ENCODE data around the gene POLQ.
"Not testable (repeated sequence)": the region's sequence is repeated elsewhere in the genome, so short reads cannot be mapped to it uniquely, and the experiment has no call there.

Gene POLQ

GRCh38 chr3:121545574-121546455 lies at the start of gene POLQ:
Gene POLQ, minus strand, starts transcription at chr3:121545988. Its CDS starts 111 bp downstream, at chr3:121545877.
- peak; percentile 86 to 89 for DNase-seq

- no peak for DNase-seq
Measured at GRCh38 chr3:121594850-121595249, 49.1 kb upstream of the POLQ start.

DNA sequence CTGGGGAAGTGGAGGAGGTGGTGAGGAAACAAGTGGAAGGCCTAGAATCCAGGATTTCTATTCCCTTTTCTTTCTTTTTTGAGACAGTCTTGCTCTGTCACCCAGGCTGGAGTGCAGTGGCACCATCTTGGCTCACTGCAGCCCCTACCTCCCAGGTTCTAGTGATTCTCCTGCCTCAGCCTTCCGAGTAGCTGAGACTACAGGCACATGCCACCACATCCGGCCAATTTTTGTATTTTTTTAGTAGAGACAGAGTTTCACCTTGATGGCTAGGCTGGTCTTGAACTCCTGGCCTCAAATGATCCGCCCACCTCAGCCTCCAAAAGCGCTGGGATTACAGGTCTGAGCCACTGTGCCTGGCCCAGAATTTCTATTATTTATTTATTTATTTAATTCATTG lies 48.0 kb upstream of the POLQ start:
- DNase-seq: not testable (repeated sequence)

GRCh38 chr3:121592856-121593702 lies 47.3 kb upstream of the POLQ start, which contains the start of gene FBXO40:
Gene FBXO40, plus strand, starts transcription at chr3:121593379. Its CDS starts 27,197 bp downstream, at chr3:121620576.
- no peak for DNase-seq

GRCh38 chr3:121584418-121584817 lies 38.6 kb upstream of the POLQ start:
- DNase-seq: no peak

GRCh38 chr3:121581691-121582090 lies 35.9 kb upstream of the POLQ start:
- no peak for DNase-seq

GRCh38 chr3:121574449-121574848 lies 28.7 kb upstream of the POLQ start:
- DNase-seq: no peak

- no peak for DNase-seq
Measured at GRCh38 chr3:121567649-121568048, 21.9 kb upstream of the POLQ start, which contains the start of gene ARGFX. Gene ARGFX, plus strand, starts transcription at chr3:121567949. Its CDS starts 2,765 bp downstream, at chr3:121570714.

DNA sequence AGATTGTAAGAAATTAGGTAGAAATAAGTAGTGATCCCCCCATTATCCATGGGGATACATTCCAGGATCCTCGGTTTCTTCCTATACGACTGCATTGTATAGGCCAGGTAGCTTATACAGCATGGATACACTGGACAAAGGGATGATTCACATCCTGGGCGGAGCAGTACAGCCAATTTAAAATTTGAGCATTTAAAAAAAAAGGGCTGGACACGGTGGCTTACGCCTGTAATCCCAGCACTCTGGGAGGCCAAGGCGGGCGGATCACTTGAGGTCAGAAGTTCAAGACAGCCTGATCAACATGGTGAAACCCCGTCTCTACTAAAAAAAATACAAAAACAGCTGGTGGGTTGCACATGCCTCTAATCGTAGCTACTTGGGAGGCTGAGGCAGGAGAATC lies 21.0 kb upstream of the POLQ start:
- no peak for DNase-seq

GRCh38 chr3:121562148-121562547 lies 16.4 kb upstream of the POLQ start:
- no peak for DNase-seq

DNA sequence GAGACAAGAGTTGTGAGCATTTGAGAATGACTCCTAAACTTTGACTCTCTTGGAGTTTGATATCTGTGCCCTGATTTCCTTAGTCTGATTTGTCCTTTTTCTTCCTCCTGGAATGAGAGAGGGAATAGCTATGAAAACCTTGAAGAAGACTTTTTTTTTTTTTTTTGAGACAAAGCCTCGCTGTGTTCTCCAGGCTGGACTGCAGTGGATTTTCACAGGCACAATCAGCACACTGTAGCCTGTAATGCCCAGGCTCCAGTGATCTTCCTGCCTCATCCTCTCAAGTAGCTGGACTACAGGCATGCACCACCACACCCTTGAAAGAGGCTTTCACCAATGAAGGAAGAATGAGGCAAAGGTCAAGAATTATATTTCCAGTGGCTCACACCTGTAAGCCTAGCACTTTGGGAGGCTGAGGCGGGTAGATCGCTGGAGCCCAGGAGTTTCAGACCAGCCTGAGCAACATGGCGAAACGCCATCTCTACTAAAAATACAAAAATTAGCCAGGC lies 11.7 kb upstream of the POLQ start:
- no peak for DNase-seq

- no peak for DNase-seq
Measured at GRCh38 chr3:121552797-121553196, 7.0 kb upstream of the POLQ start.

DNA sequence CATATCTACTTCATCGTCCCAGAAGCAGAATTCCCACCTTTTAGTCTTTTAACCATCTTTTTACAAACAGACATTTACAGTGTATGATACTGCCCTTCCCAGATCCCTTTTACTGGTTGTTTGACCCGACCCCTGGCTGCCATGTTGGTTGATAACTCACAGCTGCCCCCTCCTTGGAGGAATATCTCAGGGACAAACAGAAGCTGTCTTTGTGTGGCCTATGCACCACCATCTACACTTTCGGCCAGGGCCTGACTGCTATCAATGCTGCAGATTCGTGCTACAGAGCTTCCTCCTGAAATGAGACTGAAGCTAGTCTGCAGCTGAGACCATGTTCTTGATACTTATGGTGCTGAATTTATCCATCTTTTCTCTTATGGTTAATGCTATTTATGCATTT lies 6.6 kb upstream of the POLQ start:
- DNase-seq: no peak

DNA sequence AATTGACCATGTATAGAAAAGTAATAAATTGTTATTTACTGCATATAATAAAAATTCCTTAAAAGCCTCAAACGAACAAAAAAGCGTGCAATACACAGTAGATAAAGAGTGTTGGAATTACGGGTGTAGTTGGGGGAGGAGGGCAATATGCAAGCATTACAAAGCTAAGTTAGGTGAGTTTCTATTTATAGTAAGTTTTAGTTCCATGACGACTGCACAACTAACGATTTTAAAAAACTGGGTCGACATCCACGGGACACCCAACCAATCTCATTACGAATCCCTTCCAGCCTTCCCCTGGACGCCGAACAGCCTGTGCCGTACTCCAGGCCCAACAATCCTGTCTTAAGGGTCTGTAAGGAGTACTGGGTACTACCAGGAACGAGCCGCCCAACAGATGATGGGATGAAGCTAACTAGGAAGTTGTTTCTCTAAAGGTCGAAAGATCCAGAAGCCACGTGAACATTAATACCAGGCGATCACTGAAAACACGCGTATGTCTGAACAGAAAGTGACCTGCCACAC lies 677 bp downstream of the POLQ start:
- DNase-seq: no peak

GRCh38 chr3:121542924-121543323 lies 2.9 kb downstream of the POLQ start:
- no peak for DNase-seq

DNA sequence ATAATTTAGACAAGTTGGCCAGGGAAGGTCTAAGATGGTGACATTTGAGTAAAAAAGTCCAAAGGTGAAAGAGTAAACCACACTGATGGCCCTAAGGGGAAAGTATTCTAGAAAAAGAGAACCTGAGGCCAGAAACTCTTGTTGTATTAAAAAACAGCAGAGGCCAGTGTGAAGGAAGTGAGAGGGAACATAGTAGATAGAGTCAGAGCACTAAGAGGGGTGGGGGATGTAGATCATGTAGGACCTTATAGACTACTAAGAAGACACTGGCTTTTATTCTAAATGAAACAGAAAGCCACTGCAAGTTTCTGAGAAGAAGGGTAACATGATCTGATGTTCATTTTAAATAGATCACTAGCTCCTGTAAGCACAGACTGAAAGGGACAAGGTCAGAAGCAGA lies 14.5 kb downstream of the POLQ start:
- DNase-seq: no peak

GRCh38 chr3:121529308-121529707 lies 16.5 kb downstream of the POLQ start:
- DNase-seq: no peak

- no peak for DNase-seq
Measured at GRCh38 chr3:121520510-121520909, 25.3 kb downstream of the POLQ start.

GRCh38 chr3:121517953-121518655 lies 27.7 kb downstream of the POLQ start:
- DNase-seq: no peak

GRCh38 chr3:121515862-121516261 lies 29.9 kb downstream of the POLQ start:
- DNase-seq: no peak

- DNase-seq: no peak
Measured at GRCh38 chr3:121515313-121515712, 30.5 kb downstream of the POLQ start.

- DNase-seq: no peak
Measured at GRCh38 chr3:121514496-121514895, 31.3 kb downstream of the POLQ start.

DNA sequence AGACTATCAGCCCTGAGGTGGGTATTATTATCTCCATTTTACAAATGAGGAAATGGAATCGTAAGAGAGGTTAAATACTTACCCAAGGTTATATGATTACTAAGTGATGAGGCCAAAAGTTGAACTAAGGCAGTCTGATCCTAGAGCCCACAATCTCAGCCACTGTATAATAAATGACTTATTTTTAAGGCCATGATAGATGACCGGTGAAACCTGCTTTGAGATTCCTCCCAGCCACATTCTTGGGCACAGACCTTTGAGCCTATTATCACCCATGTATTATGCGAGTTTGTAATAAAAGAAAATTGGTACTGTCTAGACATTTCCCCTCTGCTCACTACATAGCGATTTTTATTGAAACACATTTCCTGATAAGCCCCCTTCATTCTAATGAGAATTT lies 37.4 kb downstream of the POLQ start:
- DNase-seq: no peak

All from activated CD4-positive, alpha-beta T cell treated with anti-CD3 and anti-CD28 coated beads, Interleukin-2, amount 50 U/mL, for 48 hours (primary cell).